HepG2 (cell line): ENCODE measurements around the gene ITGA6. TPM values are rescaled to one million over a fixed set of nuclear protein-coding genes. Genes with fewer than 3 reads are reported as not detected.
"Not testable (repeated sequence)": the region's sequence is repeated elsewhere in the genome, so short reads cannot be mapped to it uniquely, and the experiment has no call there.

Experiments used
- ATAC-seq: fragments of 200-7000 bp; cut with Tn5 transposase; 3 replicates; pipeline ENCODE4 v1.9.1; 2020; ENCODE audit warnings: mild to moderate bottlenecking, moderate library complexity
- BruUV-seq: library from RNA; stranded (reverse); fragments of 400-500 nt; replicated peaks from 2 replicates; lab custom pipeline; 2021; lab: Mats Ljungman, UMichigan
- CTCF ChIA-PET: fragments of 300-600 bp; formaldehyde crosslinking; extraction: SDS; loops from one replicate; lab custom pipeline; 2021; ENCODE audit warnings: low total read pairs, inconsistent platforms, low intra/inter-chr PET ratio; lab: Yijun Ruan, JAX
- POLR2A ChIA-PET: fragments of 350-600 bp; sonication (Branson Sonifier 250); formaldehyde crosslinking; loops from one replicate; lab custom pipeline; 2020; ENCODE audit warnings: antibody characterized with exemption, inconsistent platforms; lab: Yijun Ruan, JAX
- DNase-seq: peaks from one replicate; pipeline ENCODE4 v3.0.0-alpha.2; 2015; ENCODE audit warnings: low spot score
- FAIRE-seq: peaks from 3 replicates; lab custom pipeline; 2011; peaks lifted over from hg19 to GRCh38; lab: Jason Lieb, UNC
- H2AFZ ChIP-seq: one replicate; pipeline ENCODE4 v1.6.1; 2011; ENCODE audit warnings: low read length, inconsistent platforms
- H3K27ac ChIP-seq: fragments of 300-600 bp; 3 replicates; pipeline ENCODE4 v1.8.0; 2011; ENCODE audit warnings: mixed run types, mild to moderate bottlenecking, mixed read lengths, low read length, inconsistent platforms; ENCODE audit not compliant: insufficient read depth; ENCODE audit errors: extremely low read length
- H3K27me3 ChIP-seq, 2 experiments: fragments of 200-600 bp in 1 of 2; 2 replicates in 1 of 2; 3 replicates in 1 of 2; pipeline versions ENCODE4 v1.6.0 to v1.8.0; 2011; ENCODE audit warnings: low read length in 2 of 2, mild to moderate bottlenecking in 2 of 2, moderate library complexity in 2 of 2, inconsistent platforms in 1 of 2; ENCODE audit not compliant: insufficient read depth in 2 of 2, control insufficient read depth in 1 of 2
- H3K36me3 ChIP-seq, 2 experiments: fragments of 200-600 bp in 1 of 2; replicated peaks in 1 of 2; 2 replicates in 1 of 2; 3 replicates in 1 of 2; pipeline versions ENCODE4 v1.5.1 to v1.8.0; 2011; ENCODE audit warnings: low read length in 2 of 2, inconsistent platforms in 1 of 2; ENCODE audit not compliant: insufficient read depth in 2 of 2, control insufficient read depth in 1 of 2
- H3K4me1 ChIP-seq: 2 replicates; pipeline ENCODE4 v1.5.1; 2012; ENCODE audit warnings: low read length, inconsistent platforms; ENCODE audit not compliant: insufficient read depth
- H3K4me2 ChIP-seq: 2 replicates; pipeline ENCODE4 v1.6.0; 2011; ENCODE audit warnings: low read depth, low read length, inconsistent platforms
- H3K4me3 ChIP-seq, 3 experiments: fragments of 200-600 bp in 1 of 3; sonication (generic), shearing (Covaris generic) in 1 of 3; replicated peaks in 1 of 3; 2 replicates each; pipeline ENCODE4 v1.5.1; 2011 to 2016; ENCODE audit warnings: low read length in 3 of 3, inconsistent platforms in 2 of 3, low read depth in 2 of 3, mild to moderate bottlenecking in 2 of 3, control low read depth in 1 of 3, mixed read lengths in 1 of 3; ENCODE audit not compliant: insufficient read depth in 1 of 3
- H3K79me2 ChIP-seq: one replicate; pipeline ENCODE4 v1.6.1; 2011; ENCODE audit warnings: low read length, inconsistent platforms; ENCODE audit not compliant: insufficient read depth
- H3K9ac ChIP-seq: 2 replicates; pipeline ENCODE4 v1.6.0; 2011; ENCODE audit warnings: mild to moderate bottlenecking, low read depth, low read length, inconsistent platforms; ENCODE audit not compliant: insufficient read depth
- H3K9me3 ChIP-seq: 2 replicates; pipeline ENCODE4 v1.5.1; 2012; ENCODE audit warnings: mild to moderate bottlenecking, low read length
- H4K20me1 ChIP-seq: 2 replicates; pipeline ENCODE4 v1.6.0; 2011; ENCODE audit warnings: inconsistent platforms, mild to moderate bottlenecking, low read length, moderate library complexity; ENCODE audit not compliant: insufficient read depth
- BRD4 ChIP-seq: sonication (generic); formaldehyde crosslinking; IDR thresholded peaks from 2 replicates; pipeline ENCODE4 v1.4.0; 2020; ENCODE audit warnings: missing genetic modification reagents
- EEA1 ChIP-seq: sonication (generic); formaldehyde crosslinking; IDR thresholded peaks from 2 replicates; pipeline ENCODE4 v1.5.1; 2020; ENCODE audit warnings: mild to moderate bottlenecking, missing genetic modification reagents, borderline replicate concordance
- FOXP1 ChIP-seq, 2 experiments: fragments of 450-650 bp in 1 of 2; IDR thresholded peaks; 2 replicates each; pipeline ENCODE4 v1.6.1; 2017 to 2018; ENCODE audit warnings: antibody characterized with exemption in 1 of 2
- IRX3 ChIP-seq: sonication (generic); formaldehyde crosslinking; IDR thresholded peaks from 2 replicates; pipeline ENCODE4 v1.8.1; 2023; ENCODE audit warnings: mild to moderate bottlenecking, low read depth, missing genetic modification reagents, borderline replicate concordance
- KDM5B ChIP-seq: sonication (generic); formaldehyde crosslinking; IDR thresholded peaks from 2 replicates; pipeline ENCODE4 v1.4.0; 2020; ENCODE audit warnings: missing genetic modification reagents, mild to moderate bottlenecking, borderline replicate concordance
- MAFK ChIP-seq, 2 experiments: IDR thresholded peaks in 1 of 2; conservative IDR thresholded peaks in 1 of 2; 2 replicates each; pipeline ENCODE4 v1.6.1; 2011; ENCODE audit warnings: improper control_type of control experiment in 2 of 2, low read length in 2 of 2
- NONO ChIP-seq, 2 experiments: fragments of 450-650 bp in 1 of 2; sonication (generic) in 1 of 2; formaldehyde crosslinking in 1 of 2; IDR thresholded peaks in 1 of 2; conservative IDR thresholded peaks in 1 of 2; 2 replicates each; pipeline versions ENCODE4 v1.6.1 to v1.8.0; 2017 to 2022; ENCODE audit warnings: mild to moderate bottlenecking in 1 of 2, missing genetic modification reagents in 1 of 2, moderate library complexity in 1 of 2
- SP5 ChIP-seq: IDR thresholded peaks from 2 replicates; pipeline ENCODE4 v1.6.1; 2016; ENCODE audit warnings: low read depth, borderline replicate concordance
- TBP ChIP-seq: sonication (generic); formaldehyde crosslinking; IDR thresholded peaks from 2 replicates; pipeline ENCODE4 v1.5.0; 2020; ENCODE audit warnings: missing genetic modification reagents
- TCF7L2 ChIP-seq: IDR thresholded peaks from 2 replicates; pipeline ENCODE4 v1.6.1; 2011; ENCODE audit warnings: mild to moderate bottlenecking, low read depth, low read length, moderate library complexity
- ZKSCAN5 ChIP-seq: sonication (generic); formaldehyde crosslinking; IDR thresholded peaks from 2 replicates; pipeline ENCODE4 v1.5.1; 2020; ENCODE audit warnings: mild to moderate bottlenecking, missing genetic modification reagents
- ZNF350 ChIP-seq: sonication (generic); formaldehyde crosslinking; IDR thresholded peaks from 2 replicates; pipeline ENCODE4 v1.4.0; 2020; ENCODE audit warnings: mild to moderate bottlenecking, low read depth, missing genetic modification reagents, borderline replicate concordance
- ZNF441 ChIP-seq: sonication (generic); formaldehyde crosslinking; IDR thresholded peaks from 2 replicates; pipeline ENCODE4 v1.7.0; 2021; ENCODE audit warnings: missing genetic modification reagents, borderline replicate concordance
- ZNF616 ChIP-seq: sonication (generic); formaldehyde crosslinking; IDR thresholded peaks from 2 replicates; pipeline ENCODE4 v1.5.0; 2020; ENCODE audit warnings: low read depth, mild to moderate bottlenecking, missing genetic modification reagents
- WGBS: methylation state at CpG from one replicate; pipeline ENCODE4 v1.1.6; 2017; ENCODE audit warnings: low lambda C conversion rate; 5-methylcytosine and 5-hydroxymethylcytosine counted together
- in situ Hi-C: cut with HindIII; loops from 2 replicates; pipeline ENCODE4 v1.10.0; 2017; ENCODE audit warnings: low pct_unique_long_range_greater_than_20kb; ENCODE audit not compliant: extremely low pct_ligation_motif_present
- intact Hi-C: fragments of 100-400 bp; cut with micrococcal nuclease; formaldehyde crosslinking; loops from one replicate; pipeline ENCODE4 v1.10.0; 2022; ENCODE audit not compliant: unreplicated experiment
- polyA plus RNA-seq, 8 experiments: library from polyadenylated mRNA; depleted of rRNA in 3 of 8; stranded (reverse) in 7 of 8; unstranded in 1 of 8; fragments of >200 nt; fragmentation: Illumina TruSeq in 4 of 8; extraction: Trizol in 4 of 8; gene quantifications; 2 replicates each; pipeline versions ENCODE4 v1.2.1 to v1.2.3, GENCODE V29; 2011 to 2016; ENCODE audit warnings: low read depth in 4 of 8, missing spikeins in 1 of 8, mixed read lengths in 1 of 8; ENCODE audit not compliant: insufficient read depth in 1 of 8
- total RNA-seq, 5 experiments: library from RNA; depleted of rRNA; stranded (reverse); fragments of >200 nt; fragmentation: Illumina TruSeq; extraction: Trizol; gene quantifications; 2 replicates each; pipeline ENCODE4 v1.2.3, GENCODE V29; 2016; ENCODE audit warnings: low read depth in 1 of 5
- TF ChIP-seq, protein P1 (sequence below): sonication (generic); formaldehyde crosslinking; IDR thresholded peaks from 2 replicates; pipeline ENCODE4 v1.8.0; 2022; ENCODE audit warnings: missing genetic modification reagents, low read depth, mild to moderate bottlenecking, borderline replicate concordance
- TF ChIP-seq, protein P2 (sequence below): sonication (generic); formaldehyde crosslinking; IDR thresholded peaks from 2 replicates; pipeline ENCODE4 v1.5.0; 2020; ENCODE audit warnings: missing genetic modification reagents
- TF ChIP-seq, protein P3 (sequence below): sonication (generic); formaldehyde crosslinking; conservative IDR thresholded peaks from 2 replicates; pipeline ENCODE4 v1.4.0; 2020; ENCODE audit warnings: missing genetic modification reagents

The ITGA6 gene
- total and polyA plus RNA-seq, 2 of the 13 experiments (the other 11 are each of a cell fraction or from before 2014, with no cell fraction given) = 24.0 to 92.5 TPM

DNA sequence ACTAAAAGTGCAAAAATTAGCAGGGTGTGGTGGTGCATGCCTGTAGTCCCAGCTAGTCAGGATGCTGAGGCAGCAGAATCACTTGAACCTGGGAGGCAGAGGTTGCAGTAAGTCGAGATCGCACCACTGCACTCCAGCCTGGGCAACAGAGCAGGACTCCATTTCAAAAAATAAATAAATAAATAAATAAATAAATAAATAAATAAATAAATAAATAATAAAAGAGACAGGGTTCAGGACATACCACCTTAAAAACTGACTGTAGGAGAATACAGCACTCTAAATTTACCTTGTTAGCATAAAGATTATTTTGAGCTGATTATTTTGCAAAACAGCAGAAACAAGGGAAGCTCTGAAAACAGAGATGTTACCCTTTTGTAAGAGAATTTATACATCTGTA, 105.1 kb downstream of the ITGA6 start:
- POLR2A ChIA-PET, intact Hi-C loops, H3K4me2 ChIP-seq, H3K79me2 ChIP-seq, H3K27me3 ChIP-seq, H3K9me3 ChIP-seq, H3K36me3 ChIP-seq, BruUV-seq, H3K4me3 ChIP-seq: not testable (repeated sequence)
- WGBS = 70% methylated on average over 2 of the region's 2 CpGs
- TF ChIP-seq MAFK (conservative IDR thresholded peaks at IDR 0.05 in 1 of 2, IDR thresholded peaks at IDR 0.05 in 1 of 2; ENCODE audit: low read length in 2 of 2) = peak in 1 of 2 experiments; percentile 26; a peak in 1 of 4 replicates
- TF ChIP-seq, all 625 proteins: peak for 1; not testable (repeated sequence) for 624
- H2AFZ ChIP-seq, H3K27ac ChIP-seq, FAIRE-seq, H3K9ac ChIP-seq, in situ Hi-C loops, CTCF ChIA-PET, DNase-seq, H4K20me1 ChIP-seq, ATAC-seq, H3K4me1 ChIP-seq: not testable (repeated sequence)

DNA sequence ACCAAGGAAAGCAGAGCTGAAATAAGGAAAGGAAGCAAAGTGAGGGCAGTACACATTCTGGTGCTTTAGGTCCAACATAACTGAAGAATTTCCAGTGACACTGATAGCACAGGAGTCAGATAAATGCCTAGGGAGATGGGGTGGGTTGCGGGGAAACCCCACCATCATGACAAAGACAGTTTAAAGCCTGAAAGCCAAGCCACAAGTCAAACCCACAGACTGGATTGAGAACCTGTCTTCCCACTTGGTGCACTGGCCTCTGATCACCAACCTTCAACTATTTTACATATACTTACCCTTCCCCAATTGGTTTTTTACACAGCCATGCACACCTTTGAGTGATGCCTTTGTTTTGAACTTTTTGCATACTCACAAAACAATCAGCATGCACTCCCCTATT, 106.3 kb downstream of the ITGA6 start:
- Histone ChIP-seq H3K9me3 (no peaks in the 10 kb centered on the region), H2AFZ (no peak overlapping the region), H3K27ac (no peak overlapping the region), H3K9ac (no peak overlapping the region), H4K20me1 (no peaks in the 10 kb centered on the region), H3K79me2 (no peaks in the 10 kb centered on the region), H3K4me3 (no peak overlapping the region), H3K4me1 (no peaks in the 10 kb centered on the region), H3K4me2 (no peak overlapping the region), H3K36me3 (no peaks in the 10 kb centered on the region), H3K27me3 (no peaks in the 10 kb centered on the region)
- CTCF ChIA-PET = no interaction called here
- 80% methylated on average over 1 of the region's 1 CpG for WGBS
- no peak for ATAC-seq
- no peak for FAIRE-seq
- intact Hi-C loops (no loop called here), in situ Hi-C loops (no loop called here)
- BruUV-seq = no TSS peak
- no peak for DNase-seq
- POLR2A ChIA-PET = no interaction called here
- TF ChIP-seq SP5 (CRISPR knock-in tag) = no peak
- TF ChIP-seq ZNF441 = no peak
- TF ChIP-seq IRX3 (CRISPR knock-in tag) = no peak
- TF ChIP-seq TCF7L2 = no peak
- no peak for TF ChIP-seq NONO (IDR thresholded peaks at IDR 0.05)
- TF ChIP-seq NONO (CRISPR knock-in tag; conservative IDR thresholded peaks at IDR 0.05) = no peak
- no peak for TF ChIP-seq FOXP1 (IDR thresholded peaks at IDR 0.05)
- no peak for TF ChIP-seq FOXP1 (CRISPR knock-in tag; IDR thresholded peaks at IDR 0.05)
- TF ChIP-seq BRD4 = no peak
- no peak for TF ChIP-seq ZNF350 (CRISPR knock-in tag)
- TF ChIP-seq EEA1 (CRISPR knock-in tag) = no peak
- TF ChIP-seq TBP = no peak
- TF ChIP-seq ZNF616 (CRISPR knock-in tag) = no peak
- TF ChIP-seq, protein P1, sequence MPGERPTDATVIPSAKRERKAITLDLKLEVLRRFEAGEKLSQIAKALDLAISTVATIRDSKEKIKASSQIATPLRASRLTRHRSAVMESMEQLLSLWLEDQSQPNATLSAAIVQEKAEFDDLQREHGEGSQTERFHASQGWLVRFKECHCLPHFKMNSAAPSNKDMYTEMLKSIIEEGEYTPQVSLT (CRISPR knock-in tag) = no peak
- TF ChIP-seq, protein P2, sequence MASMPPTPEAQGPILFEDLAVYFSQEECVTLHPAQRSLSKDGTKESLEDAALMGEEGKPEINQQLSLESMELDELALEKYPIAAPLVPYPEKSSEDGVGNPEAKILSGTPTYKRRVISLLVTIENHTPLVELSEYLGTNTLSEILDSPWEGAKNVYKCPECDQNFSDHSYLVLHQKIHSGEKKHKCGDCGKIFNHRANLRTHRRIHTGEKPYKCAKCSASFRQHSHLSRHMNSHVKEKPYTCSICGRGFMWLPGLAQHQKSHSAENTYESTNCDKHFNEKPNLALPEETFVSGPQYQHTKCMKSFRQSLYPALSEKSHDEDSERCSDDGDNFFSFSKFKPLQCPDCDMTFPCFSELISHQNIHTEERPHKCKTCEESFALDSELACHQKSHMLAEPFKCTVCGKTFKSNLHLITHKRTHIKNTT (CRISPR knock-in tag) = no peak
- TF ChIP-seq, protein P3, sequence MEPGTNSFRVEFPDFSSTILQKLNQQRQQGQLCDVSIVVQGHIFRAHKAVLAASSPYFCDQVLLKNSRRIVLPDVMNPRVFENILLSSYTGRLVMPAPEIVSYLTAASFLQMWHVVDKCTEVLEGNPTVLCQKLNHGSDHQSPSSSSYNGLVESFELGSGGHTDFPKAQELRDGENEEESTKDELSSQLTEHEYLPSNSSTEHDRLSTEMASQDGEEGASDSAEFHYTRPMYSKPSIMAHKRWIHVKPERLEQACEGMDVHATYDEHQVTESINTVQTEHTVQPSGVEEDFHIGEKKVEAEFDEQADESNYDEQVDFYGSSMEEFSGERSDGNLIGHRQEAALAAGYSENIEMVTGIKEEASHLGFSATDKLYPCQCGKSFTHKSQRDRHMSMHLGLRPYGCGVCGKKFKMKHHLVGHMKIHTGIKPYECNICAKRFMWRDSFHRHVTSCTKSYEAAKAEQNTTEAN (CRISPR knock-in tag) = no peak
- TF ChIP-seq KDM5B = no peak
- no peak for TF ChIP-seq ZKSCAN5 (CRISPR knock-in tag)
